WTC11 (cell line): ENCODE data around the gene MASP1. TPM values are rescaled to one million over a fixed set of nuclear protein-coding genes. Genes with fewer than 3 reads are reported as not detected.

Experiments
- ATAC-seq: fragments of 200-7000 bp; cut with Tn5 transposase; 2 replicates; pipeline ENCODE4 v1.10.0; 2021; ENCODE audit warnings: mild to moderate bottlenecking, moderate library complexity
- CTCF ChIA-PET: fragments of 300-600 bp; sonication (Branson Sonifier 250); formaldehyde crosslinking; loops from one replicate; lab custom pipeline; 2021; ENCODE audit warnings: antibody characterized with exemption; lab: Charles Lee
- POLR2A ChIA-PET: fragments of 350-600 bp; sonication (Branson Sonifier 250); formaldehyde crosslinking; loops from one replicate; lab custom pipeline; 2021; ENCODE audit warnings: antibody characterized with exemption; lab: Charles Lee
- DNase-seq: peaks from one replicate; pipeline ENCODE4 v3.0.0; 2021; ENCODE audit warnings: low spot score
- H3K27ac Mint-ChIP-seq: 2 replicates; pipeline ENCODE4 v1.8.0; 2021; ENCODE audit warnings: mixed read lengths
- H3K27me3 Mint-ChIP-seq: 2 replicates; pipeline ENCODE4 v1.8.0; 2021; ENCODE audit warnings: low read depth, mild to moderate bottlenecking, moderate library complexity, mixed read lengths
- H3K36me3 Mint-ChIP-seq: 2 replicates; pipeline ENCODE4 v1.8.0; 2021; ENCODE audit warnings: mixed read lengths
- H3K4me1 Mint-ChIP-seq: 2 replicates; pipeline ENCODE4 v1.8.0; 2022; ENCODE audit warnings: mixed read lengths
- H3K4me3 Mint-ChIP-seq: 2 replicates; pipeline ENCODE4 v1.8.0; 2021; ENCODE audit warnings: mild to moderate bottlenecking, moderate library complexity, mixed read lengths
- H3K9me3 Mint-ChIP-seq: 2 replicates; pipeline ENCODE4 v1.8.0; 2021; ENCODE audit warnings: mixed read lengths
- ELF4 ChIP-seq: sonication (generic); formaldehyde crosslinking; IDR thresholded peaks from 2 replicates; pipeline ENCODE4 v1.8.1; 2022; ENCODE audit warnings: low read depth, mild to moderate bottlenecking, moderate library complexity, missing genetic modification reagents
- ETV6 ChIP-seq: sonication (generic); formaldehyde crosslinking; IDR thresholded peaks from 2 replicates; pipeline ENCODE4 v1.8.1; 2022; ENCODE audit warnings: mild to moderate bottlenecking, missing genetic modification reagents
- FOXJ3 ChIP-seq: sonication (generic); formaldehyde crosslinking; IDR thresholded peaks from 2 replicates; pipeline ENCODE4 v1.9.0; 2021; ENCODE audit warnings: missing genetic modification reagents, mild to moderate bottlenecking, borderline replicate concordance
- SOX15 ChIP-seq: fragments of 250-450 bp; sonication (Bioruptor Pico); IDR thresholded peaks from 2 replicates; pipeline ENCODE4 v1.9.0; 2021; ENCODE audit warnings: mild to moderate bottlenecking
- ZNF121 ChIP-seq: sonication (generic); formaldehyde crosslinking; IDR thresholded peaks from 2 replicates; pipeline ENCODE4 v1.8.0; 2023; ENCODE audit warnings: missing genetic modification reagents
- ZNF532 ChIP-seq: fragments of 250-450 bp; sonication (Bioruptor Pico); IDR thresholded peaks from 2 replicates; pipeline ENCODE4 v1.9.0; 2021; ENCODE audit warnings: mild to moderate bottlenecking, borderline replicate concordance
- ZNF671 ChIP-seq: fragments of 250-450 bp; sonication (Bioruptor Pico); IDR thresholded peaks from 2 replicates; pipeline ENCODE4 v1.8.0; 2021; ENCODE audit warnings: mild to moderate bottlenecking
- total RNA-seq: library from RNA; stranded (reverse); gene quantifications from 3 replicates; pipeline ENCODE4 v1.2.3, GENCODE V29; 2021
- TF ChIP-seq, protein P1 (sequence below): fragments of 250-450 bp; sonication (Bioruptor Pico); IDR thresholded peaks from 2 replicates; pipeline ENCODE4 v1.9.0; 2021; ENCODE audit warnings: moderate library complexity, mild to moderate bottlenecking, inconsistent platforms, borderline replicate concordance
- TF ChIP-seq, protein P2 (sequence below): fragments of 250-450 bp; sonication (Bioruptor Pico); IDR thresholded peaks from 2 replicates; pipeline ENCODE4 v1.9.0; 2021; ENCODE audit warnings: mild to moderate bottlenecking
- TF ChIP-seq, protein P3 (sequence below): sonication (generic); formaldehyde crosslinking; IDR thresholded peaks from 2 replicates; pipeline ENCODE4 v1.8.0; 2022; ENCODE audit warnings: mild to moderate bottlenecking, missing genetic modification reagents
- TF ChIP-seq, protein P4 (sequence below): sonication (generic); formaldehyde crosslinking; IDR thresholded peaks from 2 replicates; pipeline ENCODE4 v1.8.0; 2022; ENCODE audit warnings: mild to moderate bottlenecking, missing genetic modification reagents
- TF ChIP-seq, protein P5 (sequence below): sonication (generic); formaldehyde crosslinking; conservative IDR thresholded peaks from 2 replicates; pipeline ENCODE4 v1.8.1; 2023; ENCODE audit warnings: mild to moderate bottlenecking, low read depth, missing genetic modification reagents, moderate library complexity

Gene MASP1
- total RNA-seq, 1 experiment from 2014 or later, result 2.2 TPM

DNA sequence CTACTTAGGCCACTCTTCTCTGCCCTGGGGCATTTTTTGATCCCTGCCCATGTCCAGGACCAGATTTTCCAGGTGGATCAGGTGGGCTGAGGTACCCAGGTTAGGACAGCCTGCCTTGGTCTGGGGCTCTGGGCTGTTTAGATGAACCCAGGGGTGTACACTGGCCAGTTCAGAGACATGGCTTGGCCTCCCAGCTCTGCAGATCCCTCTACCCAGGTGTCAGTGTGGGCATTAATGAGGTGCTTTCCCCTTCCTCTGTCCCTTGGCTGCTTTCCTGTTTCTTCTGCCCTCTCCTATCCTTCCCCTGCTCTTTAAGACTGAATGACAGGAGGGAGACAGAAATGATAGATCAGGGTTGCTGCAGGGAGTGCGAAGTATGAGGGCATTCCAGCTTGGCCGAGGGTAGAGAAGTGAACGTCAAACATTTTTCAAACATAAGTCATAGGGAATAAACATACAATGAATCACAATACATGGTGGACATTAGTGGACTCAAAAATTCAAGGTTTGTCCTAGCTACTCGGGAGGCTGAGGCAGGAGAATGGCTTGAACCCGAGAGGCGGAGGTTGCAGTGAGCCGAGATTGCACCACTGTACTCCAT, 63.8 kb downstream of the MASP1 start:
- Mint-ChIP-seq H3K36me3 (no peaks in the 10 kb centered on the region), H3K4me3 (no peak overlapping the region), H3K9me3 (peaks cover 9% of the 10 kb centered on the region), H3K27ac (no peak overlapping the region), H3K27me3 (peaks cover 7% of the 10 kb centered on the region; the same call in 1 of the 2 replicates), H3K4me1 (peaks cover 5% of the 10 kb centered on the region; the same call in 1 of the 2 replicates)
- CTCF ChIA-PET, result interaction anchor here (0.6 to 0.7 kb wide), 2 partner anchors 92 to 442 kb away, joined by 3 read pairs; no protein-coding TSS in a partner anchor
- ATAC-seq (no peak), DNase-seq (no peak)
- POLR2A ChIA-PET, result no interaction called here
- TF ChIP-seq, protein P1, sequence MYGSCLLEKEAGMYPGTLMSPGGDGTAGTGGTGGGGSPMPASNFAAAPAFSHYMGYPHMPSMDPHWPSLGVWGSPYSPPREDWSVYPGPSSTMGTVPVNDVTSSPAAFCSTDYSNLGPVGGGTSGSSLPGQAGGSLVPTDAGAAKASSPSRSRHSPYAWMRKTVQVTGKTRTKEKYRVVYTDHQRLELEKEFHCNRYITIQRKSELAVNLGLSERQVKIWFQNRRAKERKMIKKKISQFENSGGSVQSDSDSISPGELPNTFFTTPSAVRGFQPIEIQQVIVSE (CRISPR knock-in tag), result no peak
- TF ChIP-seq, protein P2, sequence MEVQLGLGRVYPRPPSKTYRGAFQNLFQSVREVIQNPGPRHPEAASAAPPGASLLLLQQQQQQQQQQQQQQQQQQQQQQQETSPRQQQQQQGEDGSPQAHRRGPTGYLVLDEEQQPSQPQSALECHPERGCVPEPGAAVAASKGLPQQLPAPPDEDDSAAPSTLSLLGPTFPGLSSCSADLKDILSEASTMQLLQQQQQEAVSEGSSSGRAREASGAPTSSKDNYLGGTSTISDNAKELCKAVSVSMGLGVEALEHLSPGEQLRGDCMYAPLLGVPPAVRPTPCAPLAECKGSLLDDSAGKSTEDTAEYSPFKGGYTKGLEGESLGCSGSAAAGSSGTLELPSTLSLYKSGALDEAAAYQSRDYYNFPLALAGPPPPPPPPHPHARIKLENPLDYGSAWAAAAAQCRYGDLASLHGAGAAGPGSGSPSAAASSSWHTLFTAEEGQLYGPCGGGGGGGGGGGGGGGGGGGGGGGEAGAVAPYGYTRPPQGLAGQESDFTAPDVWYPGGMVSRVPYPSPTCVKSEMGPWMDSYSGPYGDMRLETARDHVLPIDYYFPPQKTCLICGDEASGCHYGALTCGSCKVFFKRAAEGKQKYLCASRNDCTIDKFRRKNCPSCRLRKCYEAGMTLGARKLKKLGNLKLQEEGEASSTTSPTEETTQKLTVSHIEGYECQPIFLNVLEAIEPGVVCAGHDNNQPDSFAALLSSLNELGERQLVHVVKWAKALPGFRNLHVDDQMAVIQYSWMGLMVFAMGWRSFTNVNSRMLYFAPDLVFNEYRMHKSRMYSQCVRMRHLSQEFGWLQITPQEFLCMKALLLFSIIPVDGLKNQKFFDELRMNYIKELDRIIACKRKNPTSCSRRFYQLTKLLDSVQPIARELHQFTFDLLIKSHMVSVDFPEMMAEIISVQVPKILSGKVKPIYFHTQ (CRISPR knock-in tag), result no peak
- TF ChIP-seq, protein P3, sequence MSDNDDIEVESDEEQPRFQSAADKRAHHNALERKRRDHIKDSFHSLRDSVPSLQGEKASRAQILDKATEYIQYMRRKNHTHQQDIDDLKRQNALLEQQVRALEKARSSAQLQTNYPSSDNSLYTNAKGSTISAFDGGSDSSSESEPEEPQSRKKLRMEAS (CRISPR knock-in tag), result no peak
- no peak for TF ChIP-seq ELF4
- no peak for TF ChIP-seq SOX15 (CRISPR knock-in tag)
- TF ChIP-seq ZNF532 (CRISPR knock-in tag), result no peak
- no peak for TF ChIP-seq FOXJ3 (CRISPR knock-in tag)
- TF ChIP-seq ZNF671 (CRISPR knock-in tag), result no peak
- TF ChIP-seq, protein P4, sequence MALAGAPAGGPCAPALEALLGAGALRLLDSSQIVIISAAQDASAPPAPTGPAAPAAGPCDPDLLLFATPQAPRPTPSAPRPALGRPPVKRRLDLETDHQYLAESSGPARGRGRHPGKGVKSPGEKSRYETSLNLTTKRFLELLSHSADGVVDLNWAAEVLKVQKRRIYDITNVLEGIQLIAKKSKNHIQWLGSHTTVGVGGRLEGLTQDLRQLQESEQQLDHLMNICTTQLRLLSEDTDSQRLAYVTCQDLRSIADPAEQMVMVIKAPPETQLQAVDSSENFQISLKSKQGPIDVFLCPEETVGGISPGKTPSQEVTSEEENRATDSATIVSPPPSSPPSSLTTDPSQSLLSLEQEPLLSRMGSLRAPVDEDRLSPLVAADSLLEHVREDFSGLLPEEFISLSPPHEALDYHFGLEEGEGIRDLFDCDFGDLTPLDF, result no peak
- TF ChIP-seq ETV6 (CRISPR knock-in tag), result no peak
- no peak for TF ChIP-seq ZNF121 (CRISPR knock-in tag)
- TF ChIP-seq, protein P5, sequence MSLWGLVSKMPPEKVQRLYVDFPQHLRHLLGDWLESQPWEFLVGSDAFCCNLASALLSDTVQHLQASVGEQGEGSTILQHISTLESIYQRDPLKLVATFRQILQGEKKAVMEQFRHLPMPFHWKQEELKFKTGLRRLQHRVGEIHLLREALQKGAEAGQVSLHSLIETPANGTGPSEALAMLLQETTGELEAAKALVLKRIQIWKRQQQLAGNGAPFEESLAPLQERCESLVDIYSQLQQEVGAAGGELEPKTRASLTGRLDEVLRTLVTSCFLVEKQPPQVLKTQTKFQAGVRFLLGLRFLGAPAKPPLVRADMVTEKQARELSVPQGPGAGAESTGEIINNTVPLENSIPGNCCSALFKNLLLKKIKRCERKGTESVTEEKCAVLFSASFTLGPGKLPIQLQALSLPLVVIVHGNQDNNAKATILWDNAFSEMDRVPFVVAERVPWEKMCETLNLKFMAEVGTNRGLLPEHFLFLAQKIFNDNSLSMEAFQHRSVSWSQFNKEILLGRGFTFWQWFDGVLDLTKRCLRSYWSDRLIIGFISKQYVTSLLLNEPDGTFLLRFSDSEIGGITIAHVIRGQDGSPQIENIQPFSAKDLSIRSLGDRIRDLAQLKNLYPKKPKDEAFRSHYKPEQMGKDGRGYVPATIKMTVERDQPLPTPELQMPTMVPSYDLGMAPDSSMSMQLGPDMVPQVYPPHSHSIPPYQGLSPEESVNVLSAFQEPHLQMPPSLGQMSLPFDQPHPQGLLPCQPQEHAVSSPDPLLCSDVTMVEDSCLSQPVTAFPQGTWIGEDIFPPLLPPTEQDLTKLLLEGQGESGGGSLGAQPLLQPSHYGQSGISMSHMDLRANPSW, result no peak
